NB4 (cell line): Measurements from ENCODE around the gene TRIOBP.

ENCODE experiments used
- MAX ChIP-seq: IDR thresholded peaks from 2 replicates; pipeline ENCODE4 v1.6.1; 2011; ENCODE audit warnings: low read depth, low read length
- MYC ChIP-seq: IDR thresholded peaks from 2 replicates; pipeline ENCODE4 v1.6.1; 2011; ENCODE audit warnings: low read depth, low read length

- no peak for TF ChIP-seq MYC
- TF ChIP-seq MAX, result no peak
These were observed 108.3 kb downstream of the TRIOBP start for GRCh38 chr22:37804881-37805809.
